GM18511 (cell line): ENCODE data around the gene MCCC1.
"Not testable (repeated sequence)": the region's sequence is repeated elsewhere in the genome, so short reads cannot be mapped to it uniquely, and the experiment has no call there.

ENCODE experiments used
- ATAC-seq: cut with Tn5 transposase; IDR thresholded peaks from one replicate; pipeline ENCODE4 v1.9.1; 2021; ENCODE audit warnings: mild to moderate bottlenecking, moderate library complexity; ENCODE audit not compliant: unreplicated experiment

The MCCC1 gene

DNA sequence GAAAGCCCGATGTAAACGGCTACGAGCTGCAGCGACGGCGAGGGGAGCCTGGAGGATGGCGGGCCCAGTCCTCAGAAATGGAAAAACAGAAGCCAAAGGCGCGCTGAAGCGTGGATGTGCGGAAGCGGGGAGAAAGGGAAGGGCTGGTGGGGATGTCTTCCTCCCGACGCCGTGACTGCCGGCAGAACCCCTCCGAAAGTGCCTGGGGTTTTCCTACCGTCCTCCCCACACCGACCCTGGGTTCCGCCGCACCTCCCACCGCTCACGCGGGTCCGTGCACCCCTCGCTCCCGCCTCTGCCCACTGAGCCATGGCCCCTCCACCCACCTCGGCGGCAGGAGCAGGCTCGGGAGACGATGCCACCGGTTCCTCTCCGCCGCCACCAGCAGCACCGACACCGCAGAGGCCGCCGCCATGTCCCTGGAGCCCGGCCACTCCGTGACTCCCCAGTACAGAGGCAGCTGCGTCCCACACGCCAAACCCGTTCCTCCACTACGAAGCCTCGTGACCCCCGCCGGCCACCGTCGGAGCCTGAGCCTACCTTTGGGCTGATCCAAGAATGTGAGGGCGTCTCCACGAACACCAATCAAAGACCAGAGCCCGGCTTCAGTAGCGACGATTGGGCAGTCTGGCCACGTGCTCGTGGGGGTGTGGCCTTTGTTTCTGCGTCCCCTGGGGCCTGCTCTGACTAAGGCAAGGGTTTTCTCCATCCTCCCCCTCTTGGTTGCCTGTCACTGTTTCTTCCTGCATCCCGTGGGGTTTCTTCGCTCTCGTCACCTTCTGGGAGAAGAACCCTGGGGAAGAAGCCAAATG lies at the start of gene MCCC1:
Gene MCCC1 (minus strand): TSS at position 471 of the 812 bp plus-strand sequence. CDS start 56 bp downstream, at position 415.
- peak; percentile 99 for ATAC-seq

GRCh38 chr3:183148056-183148455 lies 48.8 kb upstream of the MCCC1 start:
- no peak for ATAC-seq

GRCh38 chr3:183144363-183144762 lies 45.1 kb upstream of the MCCC1 start:
- ATAC-seq = no peak

GRCh38 chr3:183142199-183142598 lies 42.9 kb upstream of the MCCC1 start:
- ATAC-seq = no peak

GRCh38 chr3:183134844-183135243 lies 35.5 kb upstream of the MCCC1 start:
- ATAC-seq = no peak

DNA sequence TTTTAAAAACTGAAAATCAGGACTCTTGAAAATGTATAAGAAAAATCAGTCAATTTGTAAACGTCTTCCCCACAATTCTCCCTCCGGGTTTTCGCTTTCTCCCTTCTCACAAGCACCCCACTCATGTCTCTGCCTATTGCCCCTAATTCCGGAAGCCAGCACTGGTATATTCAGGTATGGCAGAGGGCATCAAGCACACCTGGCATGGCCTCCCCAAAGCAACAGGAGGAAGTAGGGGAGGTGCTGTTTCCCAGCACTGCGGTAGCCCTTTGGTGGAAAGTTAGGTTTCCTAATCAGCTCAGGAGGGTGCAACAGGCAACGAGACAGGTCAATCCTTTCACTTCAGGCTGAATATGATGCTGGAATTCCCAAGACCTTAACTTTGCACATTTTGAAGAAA lies 33.1 kb upstream of the MCCC1 start:
- no peak for ATAC-seq

GRCh38 chr3:183131735-183132134 lies 32.4 kb upstream of the MCCC1 start:
- no peak for ATAC-seq

GRCh38 chr3:183131186-183131725 lies 32.0 kb upstream of the MCCC1 start:
- no peak for ATAC-seq

DNA sequence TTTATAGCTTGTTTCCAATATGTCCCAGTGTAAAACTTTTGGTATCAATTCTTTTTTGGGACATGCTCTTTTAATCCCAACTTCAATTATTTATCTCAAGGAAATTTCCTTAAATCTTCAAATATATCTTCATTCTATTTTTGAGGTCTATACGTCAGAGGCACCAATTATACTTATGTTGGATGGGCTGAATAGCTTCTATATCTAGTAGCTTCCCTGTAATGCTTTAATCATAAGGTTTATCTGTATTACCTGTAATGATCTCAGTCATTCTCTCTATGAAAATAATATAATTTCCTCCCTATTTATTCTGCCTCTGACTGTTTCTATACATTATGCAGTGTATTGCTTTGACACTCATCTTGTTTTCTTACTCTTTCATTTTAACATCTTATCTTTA lies 29.9 kb upstream of the MCCC1 start:
- no peak for ATAC-seq

- no peak for ATAC-seq
Measured at GRCh38 chr3:183128709-183129108, 29.4 kb upstream of the MCCC1 start.

DNA sequence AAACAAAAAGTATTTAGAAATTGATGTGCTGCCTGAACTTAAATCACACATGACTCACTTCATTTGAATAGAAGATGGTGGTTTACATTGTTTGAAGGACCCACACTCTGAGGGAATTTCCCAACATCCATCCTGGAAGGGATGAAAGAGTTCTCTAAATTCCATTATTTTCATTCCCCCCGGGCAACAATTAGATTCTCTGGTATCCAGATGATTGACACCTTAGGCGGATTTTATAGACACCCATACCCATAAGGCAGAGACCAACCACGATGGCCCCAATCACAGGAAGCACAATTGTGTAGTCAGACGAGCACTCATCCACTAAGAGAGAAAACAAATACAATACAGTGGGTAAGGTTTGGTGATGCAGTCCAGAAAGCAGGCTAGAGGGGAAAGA lies 24.6 kb upstream of the MCCC1 start:
- ATAC-seq = no peak

DNA sequence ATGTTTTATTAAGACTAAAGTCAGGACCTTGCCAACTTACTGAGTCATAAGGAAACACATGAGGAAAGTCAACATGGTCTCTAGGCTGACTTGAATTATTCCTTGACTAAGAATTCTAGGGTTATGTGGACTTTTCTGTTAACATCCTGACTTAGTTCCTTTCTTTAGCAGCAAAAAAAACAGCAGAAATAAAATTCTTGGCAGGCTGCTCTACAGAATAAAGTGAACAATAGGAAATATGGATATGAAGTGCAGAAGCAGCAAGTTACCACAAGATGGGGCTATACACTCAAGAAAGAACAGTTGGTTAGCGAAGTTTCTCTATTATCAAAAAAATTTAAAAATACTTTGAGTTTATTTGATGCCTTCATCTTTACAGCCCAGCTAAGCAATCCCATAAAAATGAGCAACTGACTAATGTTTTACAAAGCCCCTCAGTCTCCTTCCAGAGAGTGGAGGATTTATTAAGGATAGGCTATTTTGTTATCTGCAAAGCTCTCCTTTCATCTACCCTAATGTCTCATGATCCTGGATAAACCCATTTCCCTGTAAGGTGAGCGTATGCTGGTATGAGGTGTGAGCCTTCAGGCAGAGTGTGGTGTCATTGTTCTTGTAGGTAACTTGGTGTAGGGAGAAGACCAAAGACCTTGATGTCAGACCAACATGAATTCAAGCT lies 23.1 kb upstream of the MCCC1 start:
- ATAC-seq = no peak

DNA sequence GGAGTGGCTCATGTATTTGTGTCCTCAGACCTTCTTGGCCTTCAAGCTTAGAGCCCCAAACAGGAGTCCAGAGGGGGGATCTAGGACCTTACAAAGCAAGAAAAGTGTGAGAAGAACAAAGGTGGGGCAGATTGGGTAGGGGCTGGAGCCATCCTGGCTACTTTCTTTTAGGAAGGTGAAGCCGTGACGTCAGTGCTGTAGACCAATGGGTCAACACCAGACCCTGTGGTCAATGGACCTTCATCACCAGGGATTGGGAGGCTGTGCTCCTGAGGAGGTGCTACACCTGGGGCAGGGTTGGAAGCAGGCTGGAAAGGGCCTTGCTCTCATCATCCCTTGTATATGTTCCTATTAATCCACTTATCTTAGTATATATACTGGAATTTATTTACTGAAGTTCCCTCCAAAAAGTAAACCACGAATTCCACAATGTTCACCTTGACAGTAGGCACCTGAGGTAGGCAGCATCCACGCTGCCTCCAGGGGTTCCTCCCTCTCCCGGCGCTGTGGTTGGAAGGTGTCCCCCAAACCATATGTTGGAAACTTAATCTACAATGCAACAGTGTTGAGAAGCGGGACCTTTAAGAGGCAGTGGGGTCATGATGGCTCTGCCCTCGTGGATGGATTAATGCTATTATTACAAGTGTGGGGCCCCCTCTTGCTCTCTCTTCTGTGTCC lies 21.4 kb upstream of the MCCC1 start:
- no peak for ATAC-seq

GRCh38 chr3:183117056-183117455 lies 17.8 kb upstream of the MCCC1 start:
- ATAC-seq = no peak

GRCh38 chr3:183116025-183116614 lies 16.8 kb upstream of the MCCC1 start:
- peak; percentile 97 for ATAC-seq

DNA sequence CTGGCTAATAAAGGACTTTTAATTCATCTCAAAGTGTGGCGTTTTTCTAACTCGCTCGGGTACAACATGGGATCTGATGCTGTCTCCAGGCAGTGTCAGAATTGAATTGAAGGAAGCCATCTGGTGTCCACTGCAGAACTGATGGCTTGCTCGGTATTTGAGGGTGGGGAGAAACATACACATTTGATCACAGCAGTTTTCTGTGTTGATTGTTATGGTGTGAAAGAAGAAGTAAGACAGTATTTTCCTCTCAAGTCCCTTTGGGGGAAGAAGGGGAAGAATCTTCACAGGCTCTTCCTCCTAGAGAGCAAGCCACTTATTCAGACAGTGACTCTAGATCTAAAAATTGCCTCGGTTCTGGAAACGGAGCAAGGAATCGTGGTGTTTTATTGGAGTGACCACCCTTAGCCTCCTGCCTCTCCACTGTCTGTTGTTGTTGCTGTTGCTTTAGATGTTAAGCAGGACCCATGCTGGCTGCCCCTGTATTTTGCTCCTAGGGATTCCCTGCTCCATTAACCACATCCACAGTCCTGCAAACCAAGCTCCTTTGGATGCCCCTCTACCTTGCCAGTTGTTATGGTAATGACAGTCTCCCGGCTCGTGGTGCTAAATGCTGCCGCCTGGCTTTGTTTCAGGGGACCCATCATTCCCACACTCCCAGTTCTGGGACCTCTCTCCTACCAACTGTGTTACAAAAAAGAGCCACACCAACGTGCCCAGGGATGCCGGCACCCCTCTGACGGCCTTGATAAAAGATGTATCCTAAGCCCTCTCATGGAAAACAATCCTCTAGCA lies 15.3 kb upstream of the MCCC1 start:
- no peak for ATAC-seq

DNA sequence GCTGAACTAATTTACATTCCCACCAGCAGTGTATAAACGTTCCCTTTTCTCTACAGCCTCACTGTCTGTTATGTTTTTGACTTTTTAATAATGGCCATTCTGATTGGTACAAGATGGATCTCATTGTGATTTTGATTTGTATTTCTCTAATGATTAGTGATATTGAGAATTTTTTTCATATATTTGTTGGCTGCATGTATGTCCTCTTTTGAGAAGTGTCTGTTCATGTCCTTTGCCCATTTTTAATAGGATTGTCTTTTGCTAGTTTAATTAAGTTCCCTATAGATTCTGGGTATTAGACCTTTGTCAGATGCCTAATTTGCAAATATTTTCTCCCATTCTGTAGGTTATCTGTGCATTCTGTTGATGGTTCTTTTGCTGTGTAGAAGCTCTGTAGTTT lies 10.6 kb upstream of the MCCC1 start:
- not testable (repeated sequence) for ATAC-seq

GRCh38 chr3:183108470-183108869 lies 9.2 kb upstream of the MCCC1 start:
- ATAC-seq = no peak

DNA sequence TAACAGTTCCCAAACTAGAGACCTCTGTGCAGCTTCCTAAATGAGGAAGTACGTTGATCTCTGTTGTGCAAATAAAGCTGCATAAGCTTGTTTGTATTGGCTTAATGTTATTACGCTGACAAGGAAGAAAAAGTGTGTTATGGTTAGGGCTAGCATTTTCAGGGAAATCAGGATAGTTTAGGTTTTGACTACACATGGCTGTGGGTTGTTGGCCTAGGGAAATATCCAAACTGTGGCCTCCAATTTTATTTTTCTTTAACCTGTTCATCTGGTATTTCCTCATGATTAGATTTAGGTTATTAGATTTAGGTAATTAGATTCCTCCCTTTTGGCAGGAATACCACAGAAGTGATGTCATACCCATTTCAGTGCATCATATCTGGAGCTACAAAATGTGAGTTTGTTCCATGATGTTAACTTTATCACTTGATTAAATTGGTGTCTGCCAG lies 8.7 kb upstream of the MCCC1 start:
- ATAC-seq = no peak

DNA sequence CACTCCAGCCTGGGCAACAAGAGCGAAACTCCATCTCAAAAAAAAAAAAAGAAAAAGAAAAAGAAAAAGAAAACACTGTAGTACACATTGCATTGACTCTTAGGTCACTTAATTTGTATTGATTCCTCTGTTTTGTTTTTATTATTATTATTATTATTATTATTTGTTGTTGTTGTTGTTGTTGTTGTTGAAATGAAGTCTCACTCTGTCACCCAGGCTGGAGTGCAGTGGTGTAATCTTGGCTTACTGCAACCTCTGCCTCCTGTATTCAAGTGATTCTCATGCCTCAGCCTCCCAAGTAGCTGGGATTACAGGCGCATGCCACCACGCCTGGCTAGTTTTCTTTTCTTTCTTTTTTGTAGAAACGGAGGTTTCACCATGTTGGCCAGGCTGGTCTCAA lies 8.1 kb upstream of the MCCC1 start:
- not testable (repeated sequence) for ATAC-seq
